Smooth muscle cell (in vitro differentiated cells): ENCODE measurements around the gene OLFML3. TPM values are rescaled to one million over a fixed set of nuclear protein-coding genes. Genes with fewer than 3 reads are reported as not detected.

Experiments
- DNase-seq: peaks from one replicate; lab custom pipeline; 2025; ENCODE audit not compliant: unreplicated experiment; lab: John Stamatoyannopoulos, UW
- H2AFZ ChIP-seq: fragments of 200-600 bp; sonication (generic); 2 replicates; pipeline ENCODE4 v1.6.0; 2016; ENCODE audit warnings: antibody characterized with exemption, low read depth, mild to moderate bottlenecking
- H3F3A ChIP-seq: fragments of 200-600 bp; sonication (generic); 2 replicates; pipeline ENCODE4 v1.6.0; 2017; ENCODE audit warnings: antibody characterized with exemption, low read depth
- H3K27ac ChIP-seq: fragments of 200-600 bp; sonication (generic); 2 replicates; pipeline ENCODE4 v1.5.1; 2016; ENCODE audit warnings: low read depth, mild to moderate bottlenecking
- H3K27me3 ChIP-seq: fragments of 200-600 bp; sonication (generic); 2 replicates; pipeline ENCODE4 v1.6.1; 2016; ENCODE audit warnings: low read depth, mild to moderate bottlenecking
- H3K36me3 ChIP-seq: fragments of 200-600 bp; sonication (generic); 2 replicates; pipeline ENCODE4 v1.5.1; 2016; ENCODE audit warnings: low read depth
- H3K4me1 ChIP-seq: fragments of 200-600 bp; sonication (generic); 2 replicates; pipeline ENCODE4 v1.5.1; 2016; ENCODE audit warnings: low read depth
- H3K4me2 ChIP-seq: fragments of 200-600 bp; sonication (generic); 2 replicates; pipeline ENCODE4 v1.6.0; 2016; ENCODE audit warnings: mild to moderate bottlenecking
- H3K4me3 ChIP-seq: fragments of 200-600 bp; sonication (generic); 2 replicates; pipeline ENCODE4 v1.5.1; 2016; ENCODE audit warnings: mild to moderate bottlenecking
- H3K79me2 ChIP-seq: fragments of 200-600 bp; sonication (generic); 2 replicates; pipeline ENCODE4 v1.6.0; 2016; ENCODE audit warnings: low read depth, mild to moderate bottlenecking
- H3K9ac ChIP-seq: fragments of 200-600 bp; sonication (generic); 2 replicates; pipeline ENCODE4 v1.6.0; 2016; ENCODE audit warnings: low read depth
- H3K9me3 ChIP-seq: fragments of 200-600 bp; sonication (generic); replicated peaks from 2 replicates; pipeline ENCODE4 v1.5.1; 2016; ENCODE audit warnings: low read depth
- H4K20me1 ChIP-seq: fragments of 200-600 bp; sonication (generic); 2 replicates; pipeline ENCODE4 v1.6.0; 2016; ENCODE audit warnings: low read depth
- WGBS: methylation state at CpG from one replicate; pipeline ENCODE4 v1.1.7; 2016; ENCODE audit warnings: low lambda C conversion rate; 5-methylcytosine and 5-hydroxymethylcytosine counted together
- polyA plus RNA-seq: library from polyadenylated mRNA; unstranded; fragments of >200 nt; fragmentation: Nextera tagmentation; extraction: Ambion mirVana; gene quantifications from 2 replicates; pipeline ENCODE4 v1.2.1, GENCODE V29; 2016
- total RNA-seq: library from RNA; depleted of rRNA; stranded (reverse); fragments of >200 nt; gene quantifications from 2 replicates; pipeline ENCODE4 v1.2.3, GENCODE V29; 2014
- TF ChIP-seq, protein P1 (sequence below): fragments of 200-600 bp; sonication (generic); IDR thresholded peaks from 2 replicates; pipeline ENCODE4 v1.5.1; 2017; ENCODE audit warnings: borderline replicate concordance, mild to moderate bottlenecking, antibody characterized with exemption; ENCODE audit not compliant: insufficient read depth, poor library complexity, severe bottlenecking

The OLFML3 gene
- total and polyA plus RNA-seq, 2 experiments from 2014 or later = 220 to 308 TPM

DNA sequence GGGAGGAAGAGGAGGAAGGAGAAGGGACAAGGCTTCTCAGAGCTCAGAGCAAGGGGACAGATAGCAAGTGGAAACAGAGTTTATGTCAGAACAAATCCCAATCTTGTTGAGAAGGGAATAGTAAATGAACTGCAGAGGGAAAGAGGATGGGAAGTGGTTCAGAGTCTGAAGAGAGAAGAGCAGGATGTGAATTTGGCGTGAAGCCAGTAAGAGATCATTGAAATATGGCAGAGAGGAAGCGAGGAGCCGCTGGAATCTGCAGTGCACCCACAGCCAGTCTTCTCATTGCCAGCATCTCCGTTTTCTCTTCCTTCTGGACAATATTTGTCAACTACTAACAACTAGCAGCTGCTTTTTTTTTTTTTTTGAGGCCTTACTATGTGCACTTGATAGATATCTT is 19.1 kb downstream of the OLFML3 start:
- H3K4me3 ChIP-seq = no peak overlapping the region
- H4K20me1 ChIP-seq = no peaks in the 10 kb centered on the region
- no peaks in the 10 kb centered on the region for H3K27me3 ChIP-seq
- peaks cover 6% of the 10 kb centered on the region for H3K4me1 ChIP-seq
- peak overlapping the region; percentile 27 for H2AFZ ChIP-seq
- H3F3A ChIP-seq = peaks cover 5% of the 10 kb centered on the region
- WGBS = 43% methylated on average over 4 of the region's 4 CpGs
- no peaks in the 10 kb centered on the region for H3K9me3 ChIP-seq
- no peak overlapping the region for H3K27ac ChIP-seq
- H3K9ac ChIP-seq = no peak overlapping the region
- H3K4me2 ChIP-seq = no peak overlapping the region
- H3K79me2 ChIP-seq = no peaks in the 10 kb centered on the region
- no peaks in the 10 kb centered on the region for H3K36me3 ChIP-seq
- DNase-seq = no peak
- TF ChIP-seq, protein P1, sequence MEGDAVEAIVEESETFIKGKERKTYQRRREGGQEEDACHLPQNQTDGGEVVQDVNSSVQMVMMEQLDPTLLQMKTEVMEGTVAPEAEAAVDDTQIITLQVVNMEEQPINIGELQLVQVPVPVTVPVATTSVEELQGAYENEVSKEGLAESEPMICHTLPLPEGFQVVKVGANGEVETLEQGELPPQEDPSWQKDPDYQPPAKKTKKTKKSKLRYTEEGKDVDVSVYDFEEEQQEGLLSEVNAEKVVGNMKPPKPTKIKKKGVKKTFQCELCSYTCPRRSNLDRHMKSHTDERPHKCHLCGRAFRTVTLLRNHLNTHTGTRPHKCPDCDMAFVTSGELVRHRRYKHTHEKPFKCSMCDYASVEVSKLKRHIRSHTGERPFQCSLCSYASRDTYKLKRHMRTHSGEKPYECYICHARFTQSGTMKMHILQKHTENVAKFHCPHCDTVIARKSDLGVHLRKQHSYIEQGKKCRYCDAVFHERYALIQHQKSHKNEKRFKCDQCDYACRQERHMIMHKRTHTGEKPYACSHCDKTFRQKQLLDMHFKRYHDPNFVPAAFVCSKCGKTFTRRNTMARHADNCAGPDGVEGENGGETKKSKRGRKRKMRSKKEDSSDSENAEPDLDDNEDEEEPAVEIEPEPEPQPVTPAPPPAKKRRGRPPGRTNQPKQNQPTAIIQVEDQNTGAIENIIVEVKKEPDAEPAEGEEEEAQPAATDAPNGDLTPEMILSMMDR = no peak

DNA sequence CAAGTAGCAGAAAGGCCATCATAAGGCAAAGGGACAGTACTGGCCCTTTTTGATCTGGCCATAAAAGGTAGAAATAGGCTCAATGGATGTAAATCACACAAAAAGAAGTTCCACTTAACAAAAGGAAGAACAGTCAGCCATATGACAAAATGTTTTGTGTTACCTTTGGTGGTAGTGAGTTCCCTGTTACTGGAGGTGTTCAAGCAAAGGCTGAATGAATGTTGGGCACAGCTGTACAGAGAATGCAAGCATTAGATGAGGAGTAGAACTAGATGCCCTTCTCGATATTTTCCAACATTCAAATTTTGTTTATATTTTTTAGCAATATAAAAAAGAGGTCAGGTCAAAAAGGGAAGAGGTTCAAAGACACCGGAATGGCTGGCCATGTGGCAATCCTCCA is 20.0 kb downstream of the OLFML3 start:
- H3K27me3 ChIP-seq = no peaks in the 10 kb centered on the region
- no peak overlapping the region for H3K9ac ChIP-seq
- H3K79me2 ChIP-seq = no peaks in the 10 kb centered on the region
- no peak overlapping the region for H3K4me2 ChIP-seq
- no peak for DNase-seq
- no peak overlapping the region for H3K4me3 ChIP-seq
- H2AFZ ChIP-seq = no peak overlapping the region
- peaks cover 14% of the 10 kb centered on the region for H3K4me1 ChIP-seq
- 91% methylated on average over 2 of the region's 2 CpGs for WGBS
- peaks cover 5% of the 10 kb centered on the region for H3F3A ChIP-seq
- no peaks in the 10 kb centered on the region for H3K36me3 ChIP-seq
- TF ChIP-seq, protein P1 = no peak
- no peaks in the 10 kb centered on the region for H4K20me1 ChIP-seq
- H3K9me3 ChIP-seq = no peaks in the 10 kb centered on the region
- H3K27ac ChIP-seq = no peak overlapping the region

DNA sequence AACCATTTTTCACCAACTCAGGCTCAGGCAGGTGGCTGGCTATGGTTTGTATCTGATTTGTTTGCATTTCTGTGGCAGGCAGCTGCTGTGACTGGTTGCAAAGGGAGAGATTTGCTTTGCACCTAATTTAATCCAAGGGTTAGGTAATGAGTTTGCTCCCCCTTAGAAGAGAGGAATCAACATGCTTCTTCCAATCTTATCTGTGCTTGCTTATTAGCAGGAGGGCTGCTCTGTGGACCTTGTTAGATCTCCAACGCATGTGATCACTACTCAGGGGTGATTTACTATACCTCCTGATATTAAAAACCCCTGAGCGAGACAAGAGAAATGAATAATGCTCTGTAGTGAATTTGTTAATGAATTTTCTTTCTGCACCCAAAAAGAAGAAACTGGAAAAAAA is 20.5 kb downstream of the OLFML3 start:
- Histone ChIP-seq H3K9me3 (no peaks in the 10 kb centered on the region), H3K9ac (no peak overlapping the region), H3K36me3 (no peaks in the 10 kb centered on the region), H3K4me1 (peaks cover 14% of the 10 kb centered on the region), H3K4me2 (no peak overlapping the region), H3K79me2 (no peaks in the 10 kb centered on the region), H3K27me3 (no peaks in the 10 kb centered on the region), H2AFZ (no peak overlapping the region), H3K27ac (no peak overlapping the region), H4K20me1 (no peaks in the 10 kb centered on the region), H3K4me3 (no peak overlapping the region), H3F3A (peaks cover 5% of the 10 kb centered on the region)
- no peak for DNase-seq
- TF ChIP-seq, protein P1 = no peak
- WGBS = 83% methylated on average over 2 of the region's 2 CpGs

DNA sequence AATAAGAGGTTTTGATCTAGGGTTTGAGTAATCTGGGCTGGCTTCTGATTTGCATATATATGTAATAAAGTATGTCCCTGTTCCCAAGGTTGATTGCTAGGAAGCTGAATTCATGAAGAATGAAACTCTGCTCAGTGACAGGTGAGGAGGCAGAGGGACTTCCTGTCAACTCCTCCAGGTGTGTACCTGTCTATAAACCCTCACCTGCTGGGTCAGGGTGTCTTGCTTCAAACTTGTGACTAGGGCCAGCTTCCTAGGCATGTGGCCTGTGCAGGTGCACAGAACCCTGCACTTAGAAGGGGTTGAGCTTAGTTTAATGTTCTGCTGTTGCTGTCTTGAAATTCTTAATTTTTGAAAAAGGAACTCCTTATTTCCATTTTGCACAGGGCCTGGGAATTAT is 21.1 kb downstream of the OLFML3 start:
- no peak overlapping the region for H3K9ac ChIP-seq
- TF ChIP-seq, protein P1 = no peak
- no peak overlapping the region for H3K27ac ChIP-seq
- no peaks in the 10 kb centered on the region for H3K79me2 ChIP-seq
- no peaks in the 10 kb centered on the region for H3K36me3 ChIP-seq
- no peak overlapping the region for H2AFZ ChIP-seq
- no peaks in the 10 kb centered on the region for H3K9me3 ChIP-seq
- no peaks in the 10 kb centered on the region for H3K27me3 ChIP-seq
- H3K4me1 ChIP-seq = peaks cover 14% of the 10 kb centered on the region
- DNase-seq = no peak
- peaks cover 5% of the 10 kb centered on the region for H3F3A ChIP-seq
- H3K4me3 ChIP-seq = no peak overlapping the region
- H4K20me1 ChIP-seq = no peaks in the 10 kb centered on the region
- H3K4me2 ChIP-seq = no peak overlapping the region
